WTC11 (cell line): ENCODE data around the gene RCE1.

Source experiments
- AFF4 ChIP-seq: sonication (generic); formaldehyde crosslinking; IDR thresholded peaks from 2 replicates; pipeline ENCODE4 v1.8.1; 2023; ENCODE audit warnings: mild to moderate bottlenecking, missing genetic modification reagents, borderline replicate concordance
- CDX4 ChIP-seq: fragments of 250-450 bp; sonication (Bioruptor Pico); IDR thresholded peaks from 2 replicates; pipeline ENCODE4 v1.9.0; 2021; ENCODE audit warnings: moderate library complexity, mild to moderate bottlenecking, inconsistent platforms, borderline replicate concordance
- CREB1 ChIP-seq: sonication (generic); formaldehyde crosslinking; IDR thresholded peaks from 2 replicates; pipeline ENCODE4 v1.8.0; 2023; ENCODE audit warnings: mild to moderate bottlenecking, missing genetic modification reagents
- ESRRA ChIP-seq: sonication (generic); formaldehyde crosslinking; IDR thresholded peaks from 2 replicates; pipeline ENCODE4 v1.8.1; 2022; ENCODE audit warnings: mild to moderate bottlenecking, missing genetic modification reagents, borderline replicate concordance
- JUN ChIP-seq: sonication (generic); formaldehyde crosslinking; IDR thresholded peaks from 2 replicates; pipeline ENCODE4 v1.8.0; 2023; ENCODE audit warnings: mild to moderate bottlenecking, missing genetic modification reagents
- NR1H2 ChIP-seq: sonication (generic); formaldehyde crosslinking; IDR thresholded peaks from 2 replicates; pipeline ENCODE4 v1.9.0; 2021; ENCODE audit warnings: mild to moderate bottlenecking, moderate library complexity, missing genetic modification reagents
- ZNF232 ChIP-seq: sonication (generic); formaldehyde crosslinking; IDR thresholded peaks from 2 replicates; pipeline ENCODE4 v1.8.0; 2022; ENCODE audit warnings: mild to moderate bottlenecking, missing genetic modification reagents
- ZNF263 ChIP-seq: sonication (generic); formaldehyde crosslinking; IDR thresholded peaks from 2 replicates; pipeline ENCODE4 v1.8.1; 2022; ENCODE audit warnings: low read depth, mild to moderate bottlenecking, moderate library complexity, missing genetic modification reagents
- ZNF317 ChIP-seq: sonication (generic); formaldehyde crosslinking; IDR thresholded peaks from 2 replicates; pipeline ENCODE4 v1.8.1; 2023; ENCODE audit warnings: low read depth, mild to moderate bottlenecking, moderate library complexity, missing genetic modification reagents, borderline replicate concordance
- ZNF416 ChIP-seq: fragments of 250-450 bp; sonication (Bioruptor Pico); IDR thresholded peaks from 2 replicates; pipeline ENCODE4 v1.9.0; 2021; ENCODE audit warnings: mild to moderate bottlenecking, inconsistent platforms
- TF ChIP-seq, protein P1 (sequence below): fragments of 200-600 bp; IDR thresholded peaks from 2 replicates; pipeline ENCODE4 v1.8.0; 2022; ENCODE audit warnings: antibody characterized with exemption
- TF ChIP-seq, protein P2 (sequence below): fragments of 250-450 bp; sonication (Bioruptor Pico); IDR thresholded peaks from 2 replicates; pipeline ENCODE4 v1.8.0; 2021; ENCODE audit warnings: mild to moderate bottlenecking
- TF ChIP-seq, protein P3 (sequence below): sonication (generic); formaldehyde crosslinking; IDR thresholded peaks from 2 replicates; pipeline ENCODE4 v1.8.1; 2023; ENCODE audit warnings: mild to moderate bottlenecking, missing genetic modification reagents

- TF ChIP-seq, protein P1, sequence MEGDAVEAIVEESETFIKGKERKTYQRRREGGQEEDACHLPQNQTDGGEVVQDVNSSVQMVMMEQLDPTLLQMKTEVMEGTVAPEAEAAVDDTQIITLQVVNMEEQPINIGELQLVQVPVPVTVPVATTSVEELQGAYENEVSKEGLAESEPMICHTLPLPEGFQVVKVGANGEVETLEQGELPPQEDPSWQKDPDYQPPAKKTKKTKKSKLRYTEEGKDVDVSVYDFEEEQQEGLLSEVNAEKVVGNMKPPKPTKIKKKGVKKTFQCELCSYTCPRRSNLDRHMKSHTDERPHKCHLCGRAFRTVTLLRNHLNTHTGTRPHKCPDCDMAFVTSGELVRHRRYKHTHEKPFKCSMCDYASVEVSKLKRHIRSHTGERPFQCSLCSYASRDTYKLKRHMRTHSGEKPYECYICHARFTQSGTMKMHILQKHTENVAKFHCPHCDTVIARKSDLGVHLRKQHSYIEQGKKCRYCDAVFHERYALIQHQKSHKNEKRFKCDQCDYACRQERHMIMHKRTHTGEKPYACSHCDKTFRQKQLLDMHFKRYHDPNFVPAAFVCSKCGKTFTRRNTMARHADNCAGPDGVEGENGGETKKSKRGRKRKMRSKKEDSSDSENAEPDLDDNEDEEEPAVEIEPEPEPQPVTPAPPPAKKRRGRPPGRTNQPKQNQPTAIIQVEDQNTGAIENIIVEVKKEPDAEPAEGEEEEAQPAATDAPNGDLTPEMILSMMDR = no peak
- no peak for TF ChIP-seq ZNF317 (CRISPR knock-in tag)
- no peak for TF ChIP-seq ZNF232
- no peak for TF ChIP-seq CREB1 (CRISPR knock-in tag)
- TF ChIP-seq CDX4 = no peak
- no peak for TF ChIP-seq ZNF263
- no peak for TF ChIP-seq NR1H2 (CRISPR knock-in tag)
- no peak for TF ChIP-seq AFF4 (CRISPR knock-in tag)
- no peak for TF ChIP-seq JUN (CRISPR knock-in tag)
- no peak for TF ChIP-seq ZNF416
- TF ChIP-seq, protein P2, sequence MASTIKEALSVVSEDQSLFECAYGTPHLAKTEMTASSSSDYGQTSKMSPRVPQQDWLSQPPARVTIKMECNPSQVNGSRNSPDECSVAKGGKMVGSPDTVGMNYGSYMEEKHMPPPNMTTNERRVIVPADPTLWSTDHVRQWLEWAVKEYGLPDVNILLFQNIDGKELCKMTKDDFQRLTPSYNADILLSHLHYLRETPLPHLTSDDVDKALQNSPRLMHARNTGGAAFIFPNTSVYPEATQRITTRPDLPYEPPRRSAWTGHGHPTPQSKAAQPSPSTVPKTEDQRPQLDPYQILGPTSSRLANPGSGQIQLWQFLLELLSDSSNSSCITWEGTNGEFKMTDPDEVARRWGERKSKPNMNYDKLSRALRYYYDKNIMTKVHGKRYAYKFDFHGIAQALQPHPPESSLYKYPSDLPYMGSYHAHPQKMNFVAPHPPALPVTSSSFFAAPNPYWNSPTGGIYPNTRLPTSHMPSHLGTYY (CRISPR knock-in tag) = no peak
- no peak for TF ChIP-seq ESRRA (CRISPR knock-in tag)
- TF ChIP-seq, protein P3, sequence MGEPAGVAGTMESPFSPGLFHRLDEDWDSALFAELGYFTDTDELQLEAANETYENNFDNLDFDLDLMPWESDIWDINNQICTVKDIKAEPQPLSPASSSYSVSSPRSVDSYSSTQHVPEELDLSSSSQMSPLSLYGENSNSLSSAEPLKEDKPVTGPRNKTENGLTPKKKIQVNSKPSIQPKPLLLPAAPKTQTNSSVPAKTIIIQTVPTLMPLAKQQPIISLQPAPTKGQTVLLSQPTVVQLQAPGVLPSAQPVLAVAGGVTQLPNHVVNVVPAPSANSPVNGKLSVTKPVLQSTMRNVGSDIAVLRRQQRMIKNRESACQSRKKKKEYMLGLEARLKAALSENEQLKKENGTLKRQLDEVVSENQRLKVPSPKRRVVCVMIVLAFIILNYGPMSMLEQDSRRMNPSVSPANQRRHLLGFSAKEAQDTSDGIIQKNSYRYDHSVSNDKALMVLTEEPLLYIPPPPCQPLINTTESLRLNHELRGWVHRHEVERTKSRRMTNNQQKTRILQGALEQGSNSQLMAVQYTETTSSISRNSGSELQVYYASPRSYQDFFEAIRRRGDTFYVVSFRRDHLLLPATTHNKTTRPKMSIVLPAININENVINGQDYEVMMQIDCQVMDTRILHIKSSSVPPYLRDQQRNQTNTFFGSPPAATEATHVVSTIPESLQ (CRISPR knock-in tag) = no peak
Observed at GRCh38 chr11:66849501-66850234, 6.4 kb downstream of the RCE1 start.
